ENCODE data around the gene TMEFF1. TPM values are rescaled to one million over a fixed set of nuclear protein-coding genes. Genes with fewer than 3 reads are reported as not detected.

TMEFF1 gene
- total and polyA plus RNA-seq, 2 of the 8 experiments (the other 6 are each of a cell fraction or from before 2014, with no cell fraction given): 13.5 to 68.2 TPM

- Histone ChIP-seq H2BK12ac (ENCODE audit: low read depth, low read length) (no peak overlapping the region), H4K91ac (replicated peaks; ENCODE audit: insufficient read length, low read length) (no peak overlapping the region), H3K23me2 (ENCODE audit: low read depth, low read length) (peaks cover 4% of the 10 kb centered on the region; the same call in 1 of the 2 replicates), H3K18ac (ENCODE audit: extremely low read depth, low read length) (no peak overlapping the region), H3K9me3 (ENCODE audit: insufficient read depth in 2 of 2, low read depth in 1 of 2, low read length in 1 of 2) (no peaks in the 10 kb centered on the region), H3K27me3 (replicated peaks in 1 of 4; ENCODE audit: control insufficient read depth in 3 of 4, extremely low read depth in 1 of 4, insufficient read depth in 3 of 4, low read length in 3 of 4) (no peaks in the 10 kb centered on the region), H3K23ac (ENCODE audit: insufficient read length) (no peak overlapping the region), H3K79me1 (ENCODE audit: low read depth, low read length) (peaks cover 12% of the 10 kb centered on the region), H2BK20ac (ENCODE audit: low read length) (no peak overlapping the region), H3K4me3 (ENCODE audit: extremely low read depth in 1 of 4, insufficient read depth in 2 of 4, low read depth in 3 of 4, low read length in 4 of 4) (no peak overlapping the region), H3K27ac (ENCODE audit: low read depth, low read length) (no peak overlapping the region), H2BK15ac (ENCODE audit: low read length) (no peak overlapping the region), H4K20me1 (replicated peaks in 1 of 2; ENCODE audit: control insufficient read depth in 1 of 2, insufficient read depth in 2 of 2, low read length in 2 of 2) (peaks cover 0 to 9% of the 10 kb centered on the region in 2 experiments), H2BK120ac (replicated peaks; ENCODE audit: low read depth, low read length) (no peak overlapping the region), H3K36me3 (ENCODE audit: control insufficient read depth in 2 of 4, insufficient read depth in 4 of 4, low read length in 3 of 4) (no peaks in the 10 kb centered on the region), H4K8ac (ENCODE audit: extremely low read depth, insufficient read depth, low read length) (no peak overlapping the region), H3K4me1 (replicated peaks in 1 of 4; ENCODE audit: control insufficient read depth in 3 of 4, insufficient read depth in 4 of 4, low read length in 3 of 4) (peaks cover 0 to 11% (median 6%) of the 10 kb centered on the region in 4 experiments; a peak in 3 of 7 replicates), H3K4me2 (ENCODE audit: insufficient read depth in 1 of 2, low read depth in 2 of 2, low read length in 2 of 2) (no peak overlapping the region), H2AFZ (ENCODE audit: low read length) (no peak overlapping the region), H2BK5ac (ENCODE audit: low read depth, low read length) (no peak overlapping the region), H3K9ac (replicated peaks in 1 of 4; ENCODE audit: extremely low read depth in 1 of 4, low read depth in 3 of 4, low read length in 3 of 4) (no peak overlapping the region), H3K79me2 (ENCODE audit: control insufficient read depth in 1 of 2, insufficient read depth in 2 of 2, low read length in 2 of 2) (peaks cover 0 to 77% of the 10 kb centered on the region in 2 experiments; a peak in 3 of 4 replicates), H3K4ac (replicated peaks; ENCODE audit: insufficient read length, low read depth, low read length) (no peak overlapping the region), H3K56ac (replicated peaks; ENCODE audit: insufficient read length, low read depth, low read length) (no peak overlapping the region), H4K5ac (ENCODE audit: insufficient read length, low read depth, low read length) (no peak overlapping the region), H2AK5ac (ENCODE audit: low read depth, low read length) (no peak overlapping the region), H3K14ac (ENCODE audit: insufficient read length) (no peak overlapping the region)
- POLR2A ChIA-PET (ENCODE audit: partially characterized antibody): interaction anchor here (1.0 kb wide), 1 partner anchor 69 kb away, joined by 3 read pairs; no protein-coding TSS in a partner anchor
- CTCF ChIA-PET (ENCODE audit: partially characterized antibody): interaction anchor here (1.1 kb wide), 1 partner anchor 9 kb away, joined by 3 read pairs; no protein-coding TSS in a partner anchor
- no peak for TF ChIP-seq RBBP5 (IDR thresholded peaks at IDR 0.05; ENCODE audit: borderline replicate concordance, low read depth, low read length)
- TF ChIP-seq KDM4A (IDR thresholded peaks at IDR 0.05; ENCODE audit: low read depth, low read length, severe bottlenecking): no peak
- TF ChIP-seq MAX (IDR thresholded peaks at IDR 0.05): no peak
- TF ChIP-seq SAP30 (IDR thresholded peaks at IDR 0.05; ENCODE audit: insufficient read depth, insufficient replicate concordance, low read length): no peak
- no peak for TF ChIP-seq SIRT6 (IDR thresholded peaks at IDR 0.05; ENCODE audit: low read length)
- TF ChIP-seq BCL11A (IDR thresholded peaks at IDR 0.05; ENCODE audit: low read depth in 2 of 2, low read length in 2 of 2): no peak
- no peak for TF ChIP-seq TBP (IDR thresholded peaks at IDR 0.05; ENCODE audit: low read depth, low read length)
- TF ChIP-seq PHF8 (conservative IDR thresholded peaks at IDR 0.05; ENCODE audit: low read depth, low read length): no peak
- FAIRE-seq (no peak), DNase-seq (ENCODE audit: low read depth in 1 of 2, low spot score in 2 of 2) (no peak)
- WGBS, 2 experiments (ENCODE audit: extremely low coverage in 1 of 2, insufficient coverage in 1 of 2, insufficient read length in 1 of 2, insufficient replicate concordance in 2 of 2, low coverage in 1 of 2, low lambda C conversion rate in 2 of 2, missing lambda C conversion rate in 1 of 2): 84% methylated on average over 3 of the region's 3 CpGs; no CpG with 5 or more reads in 1 of the 2 experiments
These were observed 40.2 kb upstream of the TMEFF1 start for GRCh38 chr9:100432736-100433135.
